Stomach (tissue), 9 donors: Measurements from ENCODE around the gene UNC45B. TPM values are rescaled to one million over a fixed set of nuclear protein-coding genes. Genes with fewer than 3 reads are reported as not detected.

ENCODE experiments used
- DNase-seq, 2 donors: peaks; one replicate each; pipeline versions ENCODE4 v3.0.0 to v3.0.0-alpha.2; 2013 to 2019
- H3K27ac ChIP-seq, 5 donors: fragments of 200-600 bp in 4 of 5; sonication (generic) in 4 of 5; one replicate each; pipeline ENCODE4 v1.5.1; 2013 to 2019; ENCODE audit warnings: mild to moderate bottlenecking in 1 of 5, moderate library complexity in 1 of 5
- H3K27me3 ChIP-seq, 3 donors: fragments of 200-600 bp; sonication (generic); one replicate each; pipeline ENCODE4 v1.5.1; 2017 to 2019; ENCODE audit warnings: mixed run types in 1 of 3
- H3K36me3 ChIP-seq, 4 donors: fragments of 200-600 bp; sonication (generic); 1 replicate in 3 of 4; 2 replicates in 1 of 4; pipeline ENCODE4 v1.5.1; 2016 to 2019
- H3K4me1 ChIP-seq, 4 donors: fragments of 200-600 bp; sonication (generic); one replicate each; pipeline ENCODE4 v1.5.1; 2016 to 2019
- H3K4me3 ChIP-seq, 4 donors: fragments of 200-600 bp; sonication (generic) in 3 of 4; one replicate each; pipeline ENCODE4 v1.5.1; 2016 to 2019; ENCODE audit warnings: mild to moderate bottlenecking in 1 of 4
- H3K9me3 ChIP-seq, 4 donors: fragments of 200-600 bp; sonication (generic); one replicate each; pipeline ENCODE4 v1.5.1; 2016 to 2019
- CTCF ChIP-seq, 7 experiments: fragments of 450-650 bp in 4 of 7; fragments of 200-600 bp in 3 of 7; sonication (generic) in 3 of 7; IDR thresholded peaks; one replicate each; pipeline ENCODE4 v1.5.1; 2016 to 2019; ENCODE audit warnings: antibody characterized with exemption in 7 of 7, control low read depth in 2 of 7, mild to moderate bottlenecking in 1 of 7
- EP300 ChIP-seq: sonication (generic); formaldehyde crosslinking; IDR thresholded peaks from one replicate; pipeline ENCODE4 v1.6.1; 2017; ENCODE audit warnings: antibody characterized with exemption
- POLR2A ChIP-seq, 4 donors: fragments of 450-650 bp; IDR thresholded peaks; one replicate each; pipeline ENCODE4 v1.6.1; 2016; ENCODE audit warnings: antibody characterized with exemption in 4 of 4, control low read depth in 2 of 4, mild to moderate bottlenecking in 1 of 4, moderate library complexity in 1 of 4
- POLR2AphosphoS5 ChIP-seq, 3 donors: sonication (generic); formaldehyde crosslinking; IDR thresholded peaks; one replicate each; pipeline ENCODE4 v1.6.1; 2016; ENCODE audit warnings: antibody characterized with exemption in 3 of 3
- WGBS, 5 donors: extraction: QIAGEN DNeasy Blood & Tissue Kit in 3 of 5; methylation state at CpG; one replicate each; pipeline versions ENCODE4 v1.1.5 to v1.1.7; 2013 to 2018; 5-methylcytosine and 5-hydroxymethylcytosine counted together
- intact Hi-C: fragments of 100-400 bp; cut with DNase I; formaldehyde crosslinking; loops from one replicate; pipeline ENCODE4 v1.15.1; 2023; ENCODE audit warnings: low total_unique reads
- polyA plus RNA-seq, 3 donors: library from polyadenylated mRNA; stranded (reverse); fragments of 200-250 nt; gene quantifications; one replicate each; pipeline ENCODE4 v1.2.3, GENCODE V29; 2013
- total RNA-seq, 5 donors: library from RNA; depleted of rRNA; stranded (reverse); fragments of >200 nt; gene quantifications; one replicate each; pipeline versions ENCODE4 v1.1.0 to v1.2.3, GENCODE V29; 2014 to 2016
- donor health status: healthy with polysubstance abuse.
- donor health status: Bipolar disorder and iron deficiency.
- donor health status: healthy.

Gene UNC45B
- total and polyA plus RNA-seq, 8 donors = 0.05 to 1.8 (median 0.30) TPM; not detected in 2

- no peak for DNase-seq
- H3K4me1 ChIP-seq = peaks cover 6 to 24% (median 14%) of the 10 kb centered on the region in 4 donors
- no peak for TF ChIP-seq POLR2AphosphoS5 (IDR thresholded peaks at IDR 0.05)
- no peak for TF ChIP-seq EP300
- no peak for TF ChIP-seq POLR2A (IDR thresholded peaks at IDR 0.05)
- no peak for TF ChIP-seq CTCF (IDR thresholded peaks at IDR 0.05)
- no peak overlapping the region for H3K4me3 ChIP-seq
- H3K9me3 ChIP-seq = no peaks in the 10 kb centered on the region
- intact Hi-C loops = no loop called here
- H3K27ac ChIP-seq = no peak overlapping the region
- H3K27me3 ChIP-seq = no peaks in the 10 kb centered on the region
- no peaks in the 10 kb centered on the region for H3K36me3 ChIP-seq
- WGBS, 5 donors = 58 to 79% (median 66%) methylated on average over 2 of the region's 2 CpGs
Measured at GRCh38 chr17:35238821-35239220, 91.2 kb downstream of the UNC45B start.

Other genes with a start within 250 kb of the UNC45B start
- gene CCT6B, start 186.4 kb upstream of the UNC45B start, total RNA-seq = 1 to 10 TPM in 2 of 5 donors, under 1 TPM in 1, not detected in 2; 0.45 to 8.6 (median 4.5) TPM
- gene CCT6B, start 186.4 kb upstream of the UNC45B start, polyA plus RNA-seq = 1 to 10 TPM in 2 of 3 donors, under 1 TPM in 1; 0.56 to 1.5 (median 1.4) TPM
- gene ZNF830, start 186.3 kb upstream of the UNC45B start, total RNA-seq = 10 to 100 TPM in 2 of 5 donors, 1 to 10 TPM in 3; 7.7 to 20.2 (median 8.5) TPM
- 10 to 100 TPM in 1 of 3 donors, 1 to 10 TPM in 2; 9.0 to 10.7 (median 9.8) TPM for gene ZNF830, start 186.3 kb upstream of the UNC45B start, polyA plus RNA-seq
- 100 to 1,000 TPM in 1 of 5 donors, 10 to 100 TPM in 4; 20.3 to 212 (median 39.5) TPM for gene LIG3, start 167.3 kb upstream of the UNC45B start, total RNA-seq
- 1 to 10 TPM; 4.7 to 7.8 (median 5.8) TPM for gene LIG3, start 167.3 kb upstream of the UNC45B start, polyA plus RNA-seq
- gene RFFL, start 84.1 kb upstream of the UNC45B start, total RNA-seq = 10 to 100 TPM; 10.7 to 31.0 (median 20.4) TPM
- gene RFFL, start 84.1 kb upstream of the UNC45B start, polyA plus RNA-seq = 10 to 100 TPM in 1 of 3 donors, 1 to 10 TPM in 2; 6.2 to 14.5 (median 7.2) TPM
- gene RAD51D, start 28.0 kb upstream of the UNC45B start, total RNA-seq = 10 to 100 TPM in 1 of 5 donors, 1 to 10 TPM in 4; 2.2 to 31.5 (median 3.5) TPM
- 1 to 10 TPM; 2.9 to 5.0 (median 3.1) TPM for gene RAD51D, start 28.0 kb upstream of the UNC45B start, polyA plus RNA-seq
- not detected for gene FNDC8, start 26.2 kb upstream of the UNC45B start, total RNA-seq
- not detected for gene FNDC8, start 26.2 kb upstream of the UNC45B start, polyA plus RNA-seq
- 100 to 1,000 TPM in 1 of 5 donors, 10 to 100 TPM in 1, 1 to 10 TPM in 2, not detected in 1; 7.7 to 208 (median 19.2) TPM for gene NLE1, start 5.5 kb upstream of the UNC45B start, total RNA-seq
- 1 to 10 TPM; 6.2 to 9.2 (median 6.4) TPM for gene NLE1, start 5.5 kb upstream of the UNC45B start, polyA plus RNA-seq
- gene SLC35G3, start 46.6 kb downstream of the UNC45B start, total RNA-seq = not detected
- gene SLC35G3, start 46.6 kb downstream of the UNC45B start, polyA plus RNA-seq = under 1 TPM in 1 of 3 donors, not detected in 2; 0.12 TPM
- 10 to 100 TPM in 4 of 5 donors, under 1 TPM in 1; 0.58 to 59.5 (median 20.2) TPM for gene SLFN5, start 95.3 kb downstream of the UNC45B start, total RNA-seq
- gene SLFN5, start 95.3 kb downstream of the UNC45B start, polyA plus RNA-seq = 1 to 10 TPM; 3.8 to 5.5 (median 5.2) TPM
- gene SLFN11, start 225.8 kb downstream of the UNC45B start, total RNA-seq = 10 to 100 TPM in 2 of 5 donors, 1 to 10 TPM in 2, under 1 TPM in 1; 0.89 to 38.5 (median 7.2) TPM
- 1 to 10 TPM; 2.4 to 7.8 (median 4.9) TPM for gene SLFN11, start 225.8 kb downstream of the UNC45B start, polyA plus RNA-seq